Measurements from ENCODE around the gene CDH16. TPM values are rescaled to one million over a fixed set of nuclear protein-coding genes. Genes with fewer than 3 reads are reported as not detected.

The CDH16 gene
- polyA plus RNA-seq (2013): not detected

- POLR2A ChIA-PET: no interaction called here
These were observed at the start of gene CDH16 for GRCh38 chr16:66918803-66919568. TSS of gene CDH16 (minus strand) at chr16:66918885. CDS start at chr16:66918065, 820 bp downstream.

GRCh38 chr16:66964049-66964448 lies 45.4 kb upstream of the CDH16 start:
- Histone ChIP-seq H3K4me1 (ENCODE audit: control extremely low read depth in 1 of 4, control insufficient read depth in 4 of 4, insufficient read depth in 4 of 4, low read length in 3 of 4) (peaks cover 0 to 18% (median 13%) of the 10 kb centered on the region in 4 experiments), H3K27me3 (replicated peaks in 2 of 5; ENCODE audit: control insufficient read depth in 4 of 5, insufficient read depth in 5 of 5, low read length in 4 of 5) (no peaks in the 10 kb centered on the region), H3K36me3 (ENCODE audit: control insufficient read depth in 4 of 4, insufficient read depth in 4 of 4, low read length in 3 of 4) (no peaks in the 10 kb centered on the region), H3K9me3 (ENCODE audit: control extremely low read depth in 1 of 5, control insufficient read depth in 4 of 5, insufficient read depth in 2 of 5, low read depth in 1 of 5, low read length in 4 of 5) (no peaks in the 10 kb centered on the region), H3K27ac (ENCODE audit: insufficient read depth in 1 of 2, low read depth in 1 of 2, low read length in 2 of 2, poor library complexity in 1 of 2, severe bottlenecking in 2 of 2) (no peak overlapping the region), H3K4me3 (ENCODE audit: control insufficient read depth in 1 of 7, extremely low read depth in 1 of 7, insufficient read depth in 4 of 7, low read depth in 2 of 7, low read length in 6 of 7) (no peak overlapping the region)
- 92% methylated on average over 6 of the region's 6 CpGs for WGBS (ENCODE audit: insufficient coverage)
- no peak for DNase-seq
- ChIA-PET POLR2A (no interaction called here), CTCF (interaction anchor here (0.8 to 13.1 kb wide), 6 partner anchors 8 to 221 kb away, joined by 3 to 124 read pairs (median 6); no protein-coding TSS in a partner anchor)

More at GRCh38 chr16:66918803-66919568, at the start of gene CDH16:
- H3K27ac ChIP-seq (ENCODE audit: insufficient read depth in 1 of 2, low read depth in 1 of 2, low read length in 2 of 2, poor library complexity in 1 of 2, severe bottlenecking in 2 of 2): no peak within 1 kb of the TSS
- H3K4me3 ChIP-seq (ENCODE audit: control insufficient read depth in 1 of 7, extremely low read depth in 1 of 7, insufficient read depth in 4 of 7, low read depth in 2 of 7, low read length in 6 of 7): no peak within 1 kb of the TSS
- 92% methylated on average over 6 of the region's 7 CpGs for WGBS (ENCODE audit: insufficient coverage)
- CTCF ChIA-PET: interaction anchor here (0.7 to 20.4 kb wide), 7 partner anchors 8 to 88 kb away, joined by 3 to 473 read pairs (median 4); partner anchors contain the start of genes CIAO2B and NAE1
- no peaks in the 10 kb centered on the region for H3K4me1 ChIP-seq (ENCODE audit: control extremely low read depth in 1 of 4, control insufficient read depth in 4 of 4, insufficient read depth in 4 of 4, low read length in 3 of 4)
- no peaks in the 10 kb centered on the region for H3K36me3 ChIP-seq (ENCODE audit: control insufficient read depth in 4 of 4, insufficient read depth in 4 of 4, low read length in 3 of 4)
- no peaks in the 10 kb centered on the region for H3K9me3 ChIP-seq (ENCODE audit: control extremely low read depth in 1 of 5, control insufficient read depth in 4 of 5, insufficient read depth in 2 of 5, low read depth in 1 of 5, low read length in 4 of 5)
- DNase-seq: no peak
- peaks cover 0 to 32% (median 25%) of the 10 kb centered on the region in 5 experiments for H3K27me3 ChIP-seq (replicated peaks in 2 of 5; ENCODE audit: control insufficient read depth in 4 of 5, insufficient read depth in 5 of 5, low read length in 4 of 5)

- ChIA-PET POLR2A (no interaction called here), CTCF (interaction anchor here (1.1 to 13.1 kb wide), 10 partner anchors 10 to 236 kb away, joined by 3 to 124 read pairs (median 4); partner anchors contain the start of genes B3GNT9 and CES4A)
- peaks cover 0 to 18% (median 13%) of the 10 kb centered on the region in 4 experiments for H3K4me1 ChIP-seq (ENCODE audit: control extremely low read depth in 1 of 4, control insufficient read depth in 4 of 4, insufficient read depth in 4 of 4, low read length in 3 of 4)
These were observed 43.2 kb upstream of the CDH16 start for GRCh38 chr16:66961914-66962313.

GRCh38 chr16:66961065-66961744 lies 42.5 kb upstream of the CDH16 start, which contains the start of gene CES3:
TSS of gene CES3 (plus strand) at chr16:66961266. CDS start at chr16:66961308, 42 bp downstream.
- DNase-seq: peak; percentile 66 to 84 (median 83)
- 73% methylated on average over 6 of the region's 16 CpGs for WGBS (ENCODE audit: insufficient coverage)
- no peak within 1 kb of the TSS for H3K27ac ChIP-seq (ENCODE audit: insufficient read depth in 1 of 2, low read depth in 1 of 2, low read length in 2 of 2, poor library complexity in 1 of 2, severe bottlenecking in 2 of 2)
- no peaks in the 10 kb centered on the region for H3K9me3 ChIP-seq (ENCODE audit: control extremely low read depth in 1 of 5, control insufficient read depth in 4 of 5, insufficient read depth in 2 of 5, low read depth in 1 of 5, low read length in 4 of 5)
- POLR2A ChIA-PET: no interaction called here
- H3K27me3 ChIP-seq (replicated peaks in 2 of 5; ENCODE audit: control insufficient read depth in 4 of 5, insufficient read depth in 5 of 5, low read length in 4 of 5): no peaks in the 10 kb centered on the region
- CTCF ChIA-PET: interaction anchor here (0.6 to 13.1 kb wide), 13 partner anchors 10 to 237 kb away, joined by 3 to 124 read pairs (median 3); partner anchors contain the start of genes B3GNT9 and CES4A
- peaks cover 0 to 18% (median 13%) of the 10 kb centered on the region in 4 experiments for H3K4me1 ChIP-seq (ENCODE audit: control extremely low read depth in 1 of 4, control insufficient read depth in 4 of 4, insufficient read depth in 4 of 4, low read length in 3 of 4)
- peak within 1 kb of the TSS in 2 of 7 experiments; percentile 19 to 55 for H3K4me3 ChIP-seq (ENCODE audit: control insufficient read depth in 1 of 7, extremely low read depth in 1 of 7, insufficient read depth in 4 of 7, low read depth in 2 of 7, low read length in 6 of 7)
- no peaks in the 10 kb centered on the region for H3K36me3 ChIP-seq (ENCODE audit: control insufficient read depth in 4 of 4, insufficient read depth in 4 of 4, low read length in 3 of 4)

More at GRCh38 chr16:66961914-66962313, 43.2 kb upstream of the CDH16 start:
- peak overlapping the region in 2 of 7 experiments; percentile 12 to 19 for H3K4me3 ChIP-seq (ENCODE audit: control insufficient read depth in 1 of 7, extremely low read depth in 1 of 7, insufficient read depth in 4 of 7, low read depth in 2 of 7, low read length in 6 of 7)
- no peaks in the 10 kb centered on the region for H3K27me3 ChIP-seq (replicated peaks in 2 of 5; ENCODE audit: control insufficient read depth in 4 of 5, insufficient read depth in 5 of 5, low read length in 4 of 5)
- no peak overlapping the region for H3K27ac ChIP-seq (ENCODE audit: insufficient read depth in 1 of 2, low read depth in 1 of 2, low read length in 2 of 2, poor library complexity in 1 of 2, severe bottlenecking in 2 of 2)
- WGBS (ENCODE audit: insufficient coverage): 0% methylated on average over 5 of the region's 5 CpGs
- H3K36me3 ChIP-seq (ENCODE audit: control insufficient read depth in 4 of 4, insufficient read depth in 4 of 4, low read length in 3 of 4): no peaks in the 10 kb centered on the region
- H3K9me3 ChIP-seq (ENCODE audit: control extremely low read depth in 1 of 5, control insufficient read depth in 4 of 5, insufficient read depth in 2 of 5, low read depth in 1 of 5, low read length in 4 of 5): no peaks in the 10 kb centered on the region
- peak in 2 of 3 donors; percentile 48 to 52 for DNase-seq

- Histone ChIP-seq H3K36me3 (ENCODE audit: control insufficient read depth in 4 of 4, insufficient read depth in 4 of 4, low read length in 3 of 4) (no peaks in the 10 kb centered on the region), H3K27ac (ENCODE audit: insufficient read depth in 1 of 2, low read depth in 1 of 2, low read length in 2 of 2, poor library complexity in 1 of 2, severe bottlenecking in 2 of 2) (no peak overlapping the region), H3K27me3 (replicated peaks in 2 of 5; ENCODE audit: control insufficient read depth in 4 of 5, insufficient read depth in 5 of 5, low read length in 4 of 5) (no peaks in the 10 kb centered on the region), H3K9me3 (ENCODE audit: control extremely low read depth in 1 of 5, control insufficient read depth in 4 of 5, insufficient read depth in 2 of 5, low read depth in 1 of 5, low read length in 4 of 5) (no peaks in the 10 kb centered on the region), H3K4me1 (ENCODE audit: control extremely low read depth in 1 of 4, control insufficient read depth in 4 of 4, insufficient read depth in 4 of 4, low read length in 3 of 4) (peaks cover 0 to 18% (median 13%) of the 10 kb centered on the region in 4 experiments), H3K4me3 (ENCODE audit: control insufficient read depth in 1 of 7, extremely low read depth in 1 of 7, insufficient read depth in 4 of 7, low read depth in 2 of 7, low read length in 6 of 7) (no peak overlapping the region)
- DNase-seq: no peak
- POLR2A ChIA-PET: no interaction called here
- CTCF ChIA-PET: interaction anchor here (0.6 to 13.1 kb wide), 4 partner anchors 14 to 195 kb away, joined by 3 to 124 read pairs (median 10); no protein-coding TSS in a partner anchor
- 100% methylated on average over 1 of the region's 1 CpG for WGBS (ENCODE audit: insufficient coverage)
These were observed 41.6 kb upstream of the CDH16 start for GRCh38 chr16:66960270-66960669.

GRCh38 chr16:66959704-66960161 lies 41.0 kb upstream of the CDH16 start:
- Histone ChIP-seq H3K9me3 (ENCODE audit: control extremely low read depth in 1 of 5, control insufficient read depth in 4 of 5, insufficient read depth in 2 of 5, low read depth in 1 of 5, low read length in 4 of 5) (no peaks in the 10 kb centered on the region), H3K36me3 (ENCODE audit: control insufficient read depth in 4 of 4, insufficient read depth in 4 of 4, low read length in 3 of 4) (no peaks in the 10 kb centered on the region), H3K27me3 (replicated peaks in 2 of 5; ENCODE audit: control insufficient read depth in 4 of 5, insufficient read depth in 5 of 5, low read length in 4 of 5) (no peaks in the 10 kb centered on the region), H3K4me1 (ENCODE audit: control extremely low read depth in 1 of 4, control insufficient read depth in 4 of 4, insufficient read depth in 4 of 4, low read length in 3 of 4) (peaks cover 0 to 18% (median 13%) of the 10 kb centered on the region in 4 experiments), H3K27ac (ENCODE audit: insufficient read depth in 1 of 2, low read depth in 1 of 2, low read length in 2 of 2, poor library complexity in 1 of 2, severe bottlenecking in 2 of 2) (no peak overlapping the region), H3K4me3 (ENCODE audit: control insufficient read depth in 1 of 7, extremely low read depth in 1 of 7, insufficient read depth in 4 of 7, low read depth in 2 of 7, low read length in 6 of 7) (no peak overlapping the region)
- WGBS (ENCODE audit: insufficient coverage): 78% methylated on average over 4 of the region's 5 CpGs
- DNase-seq: peak in 1 of 3 donors; percentile 6
- ChIA-PET CTCF (interaction anchor here (0.9 to 13.1 kb wide), 7 partner anchors 12 to 196 kb away, joined by 3 to 124 read pairs (median 4); partner anchors contain the start of gene CES4A), POLR2A (interaction anchor here (0.6 kb wide), 1 partner anchor 397 kb away, joined by 3 read pairs; no protein-coding TSS in a partner anchor)

Data from common myeloid progenitor, CD34-positive (primary cell).